ENCODE measurements around the gene SLC1A4.

DNA sequence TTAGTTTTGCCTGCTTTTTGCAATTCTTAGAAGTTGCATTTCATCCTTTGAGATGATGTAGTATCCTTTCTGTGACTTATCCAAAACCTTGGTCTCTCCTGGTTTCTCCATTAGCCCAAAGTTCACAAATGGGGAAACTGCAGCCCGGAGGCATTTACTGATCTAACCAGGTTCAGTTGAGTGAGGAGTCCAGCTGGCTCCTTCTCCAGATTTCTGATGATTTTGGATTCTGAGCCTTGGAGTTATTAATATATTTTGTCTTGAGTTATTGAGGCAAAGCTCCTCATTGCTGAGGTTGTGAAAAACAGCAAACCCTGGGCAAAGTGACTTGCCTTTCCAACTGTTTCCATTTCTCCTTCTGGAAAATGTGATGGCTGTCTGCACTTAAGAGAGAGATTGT, 1.7 kb downstream of the SLC1A4 start:
- TF ChIP-seq, protein P1, sequence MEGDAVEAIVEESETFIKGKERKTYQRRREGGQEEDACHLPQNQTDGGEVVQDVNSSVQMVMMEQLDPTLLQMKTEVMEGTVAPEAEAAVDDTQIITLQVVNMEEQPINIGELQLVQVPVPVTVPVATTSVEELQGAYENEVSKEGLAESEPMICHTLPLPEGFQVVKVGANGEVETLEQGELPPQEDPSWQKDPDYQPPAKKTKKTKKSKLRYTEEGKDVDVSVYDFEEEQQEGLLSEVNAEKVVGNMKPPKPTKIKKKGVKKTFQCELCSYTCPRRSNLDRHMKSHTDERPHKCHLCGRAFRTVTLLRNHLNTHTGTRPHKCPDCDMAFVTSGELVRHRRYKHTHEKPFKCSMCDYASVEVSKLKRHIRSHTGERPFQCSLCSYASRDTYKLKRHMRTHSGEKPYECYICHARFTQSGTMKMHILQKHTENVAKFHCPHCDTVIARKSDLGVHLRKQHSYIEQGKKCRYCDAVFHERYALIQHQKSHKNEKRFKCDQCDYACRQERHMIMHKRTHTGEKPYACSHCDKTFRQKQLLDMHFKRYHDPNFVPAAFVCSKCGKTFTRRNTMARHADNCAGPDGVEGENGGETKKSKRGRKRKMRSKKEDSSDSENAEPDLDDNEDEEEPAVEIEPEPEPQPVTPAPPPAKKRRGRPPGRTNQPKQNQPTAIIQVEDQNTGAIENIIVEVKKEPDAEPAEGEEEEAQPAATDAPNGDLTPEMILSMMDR (IDR thresholded peaks at IDR 0.05), result no peak
- no peak for TF ChIP-seq POLR2A (IDR thresholded peaks at IDR 0.05)

All from tibial nerve (tissue), 3 donors.